Central memory CD8-positive, alpha-beta T cell (primary cell): Measurements from ENCODE around the gene RBMS3.

Experiments
- ATAC-seq: fragments of 150-1000 bp; cut with Tn5 transposase; replicated peaks from 2 replicates; pipeline ENCODE4 v1.10.0; 2022; ENCODE audit warnings: mild to moderate bottlenecking, moderate FRiP score, moderate number of reproducible peaks; ENCODE audit not compliant: poor library complexity, severe bottlenecking; ENCODE audit errors: extremely low read depth
- DNase-seq, 2 donors: peaks; one replicate each; pipeline ENCODE4 v3.0.0; 2021; ENCODE audit warnings: low spot score in 2 of 2
- H3K27ac Mint-ChIP-seq: one replicate; pipeline ENCODE4 v1.8.0; 2022; ENCODE audit warnings: low read depth, mild to moderate bottlenecking, moderate library complexity, mixed read lengths
- H3K27me3 Mint-ChIP-seq: one replicate; pipeline ENCODE4 v1.8.0; 2022; ENCODE audit warnings: mixed read lengths
- H3K36me3 Mint-ChIP-seq: one replicate; pipeline ENCODE4 v1.8.0; 2022; ENCODE audit warnings: mild to moderate bottlenecking, moderate library complexity, mixed read lengths; ENCODE audit not compliant: insufficient read depth
- H3K4me1 Mint-ChIP-seq: one replicate; pipeline ENCODE4 v1.8.0; 2022; ENCODE audit warnings: mixed read lengths
- H3K4me3 Mint-ChIP-seq: one replicate; pipeline ENCODE4 v1.8.0; 2022; ENCODE audit warnings: mild to moderate bottlenecking, moderate library complexity, mixed read lengths
- H3K9me3 Mint-ChIP-seq: one replicate; pipeline ENCODE4 v1.8.0; 2022; ENCODE audit warnings: mixed read lengths

RBMS3 gene

GRCh38 chr3:29705906-29706844 lies 425.3 kb downstream of the RBMS3 start:
- no peak overlapping the region for H3K27ac Mint-ChIP-seq
- peaks cover 3% of the 10 kb centered on the region for H3K9me3 Mint-ChIP-seq
- no peaks in the 10 kb centered on the region for H3K27me3 Mint-ChIP-seq
- no peak overlapping the region for H3K4me3 Mint-ChIP-seq
- ATAC-seq (no peak), DNase-seq (no peak)
- H3K4me1 Mint-ChIP-seq, result no peaks in the 10 kb centered on the region
- no peaks in the 10 kb centered on the region for H3K36me3 Mint-ChIP-seq

GRCh38 chr3:29708884-29709283 lies 428.0 kb downstream of the RBMS3 start:
- DNase-seq (no peak), ATAC-seq (no peak)
- H3K36me3 Mint-ChIP-seq, result no peaks in the 10 kb centered on the region
- no peak overlapping the region for H3K4me3 Mint-ChIP-seq
- H3K4me1 Mint-ChIP-seq, result no peaks in the 10 kb centered on the region
- H3K9me3 Mint-ChIP-seq, result no peaks in the 10 kb centered on the region
- H3K27ac Mint-ChIP-seq, result no peak overlapping the region
- no peaks in the 10 kb centered on the region for H3K27me3 Mint-ChIP-seq

- no peaks in the 10 kb centered on the region for H3K4me1 Mint-ChIP-seq
- no peak overlapping the region for H3K27ac Mint-ChIP-seq
- DNase-seq (no peak), ATAC-seq (no peak)
- no peaks in the 10 kb centered on the region for H3K36me3 Mint-ChIP-seq
- H3K9me3 Mint-ChIP-seq, result no peaks in the 10 kb centered on the region
- no peak overlapping the region for H3K4me3 Mint-ChIP-seq
- no peaks in the 10 kb centered on the region for H3K27me3 Mint-ChIP-seq
These were observed 430.4 kb downstream of the RBMS3 start for GRCh38 chr3:29711255-29711771.

- no peaks in the 10 kb centered on the region for H3K36me3 Mint-ChIP-seq
- DNase-seq (no peak), ATAC-seq (no peak)
- H3K4me1 Mint-ChIP-seq, result no peaks in the 10 kb centered on the region
- no peaks in the 10 kb centered on the region for H3K9me3 Mint-ChIP-seq
- no peak overlapping the region for H3K27ac Mint-ChIP-seq
- no peak overlapping the region for H3K4me3 Mint-ChIP-seq
- no peaks in the 10 kb centered on the region for H3K27me3 Mint-ChIP-seq
These were observed 435.3 kb downstream of the RBMS3 start for GRCh38 chr3:29716213-29716612.

- Mint-ChIP-seq H3K27me3 (no peaks in the 10 kb centered on the region), H3K9me3 (no peaks in the 10 kb centered on the region), H3K27ac (no peak overlapping the region), H3K36me3 (no peaks in the 10 kb centered on the region), H3K4me3 (no peak overlapping the region), H3K4me1 (no peaks in the 10 kb centered on the region)
- DNase-seq (no peak), ATAC-seq (no peak)
These were observed 437.8 kb downstream of the RBMS3 start for GRCh38 chr3:29718661-29719065.

- no peaks in the 10 kb centered on the region for H3K9me3 Mint-ChIP-seq
- no peak overlapping the region for H3K27ac Mint-ChIP-seq
- H3K4me3 Mint-ChIP-seq, result no peak overlapping the region
These were observed 439.8 kb downstream of the RBMS3 start for GRCh38 chr3:29720665-29721064.

GRCh38 chr3:29721789-29722188 lies 440.9 kb downstream of the RBMS3 start:
- Mint-ChIP-seq H3K4me3 (no peak overlapping the region), H3K9me3 (no peaks in the 10 kb centered on the region), H3K27me3 (no peaks in the 10 kb centered on the region), H3K4me1 (no peaks in the 10 kb centered on the region), H3K27ac (no peak overlapping the region), H3K36me3 (no peaks in the 10 kb centered on the region)
- ATAC-seq (no peak), DNase-seq (no peak)

More at GRCh38 chr3:29720665-29721064, 439.8 kb downstream of the RBMS3 start:
- H3K36me3 Mint-ChIP-seq, result no peaks in the 10 kb centered on the region
- no peaks in the 10 kb centered on the region for H3K4me1 Mint-ChIP-seq
- ATAC-seq, result no peak
- H3K27me3 Mint-ChIP-seq, result no peaks in the 10 kb centered on the region
- no peak for DNase-seq

- ATAC-seq (no peak), DNase-seq (no peak)
- no peak overlapping the region for H3K27ac Mint-ChIP-seq
- H3K27me3 Mint-ChIP-seq, result no peaks in the 10 kb centered on the region
- H3K4me1 Mint-ChIP-seq, result no peaks in the 10 kb centered on the region
- no peaks in the 10 kb centered on the region for H3K9me3 Mint-ChIP-seq
- H3K36me3 Mint-ChIP-seq, result peaks cover 2% of the 10 kb centered on the region
- H3K4me3 Mint-ChIP-seq, result no peak overlapping the region
These were observed 450.2 kb downstream of the RBMS3 start for GRCh38 chr3:29731050-29731449.

- no peak overlapping the region for H3K4me3 Mint-ChIP-seq
- H3K27me3 Mint-ChIP-seq, result no peaks in the 10 kb centered on the region
- no peaks in the 10 kb centered on the region for H3K36me3 Mint-ChIP-seq
- H3K4me1 Mint-ChIP-seq, result no peaks in the 10 kb centered on the region
- no peak overlapping the region for H3K27ac Mint-ChIP-seq
- H3K9me3 Mint-ChIP-seq, result no peaks in the 10 kb centered on the region
- ATAC-seq, result no peak
- no peak for DNase-seq
These were observed 460.4 kb downstream of the RBMS3 start for GRCh38 chr3:29741231-29741630.

- Mint-ChIP-seq H3K9me3 (no peaks in the 10 kb centered on the region), H3K27me3 (no peaks in the 10 kb centered on the region), H3K4me1 (no peaks in the 10 kb centered on the region), H3K36me3 (no peaks in the 10 kb centered on the region), H3K4me3 (no peak overlapping the region), H3K27ac (no peak overlapping the region)
- ATAC-seq (no peak), DNase-seq (no peak)
These were observed 464.5 kb downstream of the RBMS3 start for GRCh38 chr3:29745232-29745870.

GRCh38 chr3:29746163-29746760 lies 465.4 kb downstream of the RBMS3 start:
- Mint-ChIP-seq H3K4me1 (no peaks in the 10 kb centered on the region), H3K36me3 (no peaks in the 10 kb centered on the region), H3K27me3 (no peaks in the 10 kb centered on the region), H3K27ac (no peak overlapping the region), H3K9me3 (no peaks in the 10 kb centered on the region), H3K4me3 (no peak overlapping the region)
- no peak for DNase-seq
- no peak for ATAC-seq

- H3K36me3 Mint-ChIP-seq, result no peaks in the 10 kb centered on the region
- H3K27me3 Mint-ChIP-seq, result no peaks in the 10 kb centered on the region
- DNase-seq (no peak), ATAC-seq (no peak)
- H3K4me3 Mint-ChIP-seq, result no peak overlapping the region
- H3K9me3 Mint-ChIP-seq, result no peaks in the 10 kb centered on the region
- H3K27ac Mint-ChIP-seq, result no peak overlapping the region
- no peaks in the 10 kb centered on the region for H3K4me1 Mint-ChIP-seq
These were observed 467.1 kb downstream of the RBMS3 start for GRCh38 chr3:29747991-29748390.
